Natural killer cell (primary cell): ENCODE results near the gene ATP11A. TPM values are rescaled to one million over a fixed set of nuclear protein-coding genes. Genes with fewer than 3 reads are reported as not detected.

Experiments used
- ATAC-seq, 3 donors: fragments of 150-1000 bp in 2 of 3; fragments of 200-7000 bp in 1 of 3; cut with Tn5 transposase; 1 replicate in 1 of 3; 2 replicates in 2 of 3; pipeline ENCODE4 v1.10.0; 2021; ENCODE audit warnings: mild to moderate bottlenecking in 2 of 3, moderate library complexity in 2 of 3
- DNase-seq, 2 donors: peaks; one replicate each; pipeline versions ENCODE4 v3.0.0 to v3.0.0-alpha.2; 2013 to 2021; ENCODE audit warnings: mixed read lengths in 1 of 2
- H3K27ac ChIP-seq: one replicate; pipeline ENCODE4 v1.5.1; 2013; ENCODE audit warnings: mild to moderate bottlenecking, low read length
- H3K27me3 ChIP-seq: one replicate; pipeline ENCODE4 v1.6.1; 2013; ENCODE audit warnings: low read length; ENCODE audit not compliant: control insufficient read depth, insufficient read depth
- H3K36me3 ChIP-seq: one replicate; pipeline ENCODE4 v1.6.1; 2013; ENCODE audit warnings: low read length; ENCODE audit not compliant: control insufficient read depth, insufficient read depth
- H3K4me1 ChIP-seq: one replicate; pipeline ENCODE4 v1.6.1; 2013; ENCODE audit warnings: low read length; ENCODE audit not compliant: control insufficient read depth, insufficient read depth
- H3K4me3 ChIP-seq: one replicate; pipeline ENCODE4 v1.5.1; 2013; ENCODE audit warnings: low read length
- H3K9me3 ChIP-seq: one replicate; pipeline ENCODE4 v1.6.1; 2013; ENCODE audit warnings: low read length; ENCODE audit not compliant: control insufficient read depth, insufficient read depth
- H3K27ac Mint-ChIP-seq, 2 donors: one replicate each; pipeline ENCODE4 v1.8.0; 2022; ENCODE audit warnings: mild to moderate bottlenecking in 2 of 2, mixed read lengths in 2 of 2, moderate library complexity in 1 of 2
- H3K27me3 Mint-ChIP-seq, 2 donors: one replicate each; pipeline ENCODE4 v1.8.0; 2022; ENCODE audit warnings: low read depth in 2 of 2, mixed read lengths in 2 of 2
- H3K36me3 Mint-ChIP-seq: one replicate; pipeline ENCODE4 v1.8.0; 2022; ENCODE audit warnings: mixed read lengths
- H3K4me1 Mint-ChIP-seq, 2 donors: one replicate each; pipeline ENCODE4 v1.8.0; 2022; ENCODE audit warnings: mixed read lengths in 2 of 2
- H3K4me3 Mint-ChIP-seq: one replicate; pipeline ENCODE4 v1.8.0; 2022; ENCODE audit warnings: mild to moderate bottlenecking, moderate library complexity, mixed read lengths
- H3K9me3 Mint-ChIP-seq, 2 donors: one replicate each; pipeline ENCODE4 v1.8.0; 2022; ENCODE audit warnings: mixed read lengths in 2 of 2
- WGBS: methylation state at CpG from one replicate; pipeline ENCODE4 v1.1.7; 2013; ENCODE audit warnings: missing lambda C conversion rate; ENCODE audit not compliant: insufficient coverage; 5-methylcytosine and 5-hydroxymethylcytosine counted together
- intact Hi-C: fragments of 100-400 bp; cut with micrococcal nuclease; formaldehyde crosslinking; loops from one replicate; pipeline ENCODE4 v1.14.2; 2022
- total RNA-seq, 4 donors: library from RNA; stranded (reverse); fragments of 120-200 nt in 1 of 4; gene quantifications; one replicate each; pipeline versions ENCODE4 v1.2.3 to v1.2.4, GENCODE V29; 2013 to 2022
- TF ChIP-seq, protein P1 (sequence below): fragments of 200-600 bp; IDR thresholded peaks from one replicate; pipeline ENCODE4 v1.8.0; 2022; ENCODE audit warnings: antibody characterized with exemption

The ATP11A gene
- total RNA-seq, 3 donors from 2014 or later (not counting 1 experiment from before 2014, with no cell fraction given) = 47.1 to 68.6 (median 50.7) TPM

GRCh38 chr13:112781881-112782361 is 92.1 kb downstream of the ATP11A start:
- H3K36me3 ChIP-seq = peaks cover 2% of the 10 kb centered on the region
- TF ChIP-seq, protein P1, sequence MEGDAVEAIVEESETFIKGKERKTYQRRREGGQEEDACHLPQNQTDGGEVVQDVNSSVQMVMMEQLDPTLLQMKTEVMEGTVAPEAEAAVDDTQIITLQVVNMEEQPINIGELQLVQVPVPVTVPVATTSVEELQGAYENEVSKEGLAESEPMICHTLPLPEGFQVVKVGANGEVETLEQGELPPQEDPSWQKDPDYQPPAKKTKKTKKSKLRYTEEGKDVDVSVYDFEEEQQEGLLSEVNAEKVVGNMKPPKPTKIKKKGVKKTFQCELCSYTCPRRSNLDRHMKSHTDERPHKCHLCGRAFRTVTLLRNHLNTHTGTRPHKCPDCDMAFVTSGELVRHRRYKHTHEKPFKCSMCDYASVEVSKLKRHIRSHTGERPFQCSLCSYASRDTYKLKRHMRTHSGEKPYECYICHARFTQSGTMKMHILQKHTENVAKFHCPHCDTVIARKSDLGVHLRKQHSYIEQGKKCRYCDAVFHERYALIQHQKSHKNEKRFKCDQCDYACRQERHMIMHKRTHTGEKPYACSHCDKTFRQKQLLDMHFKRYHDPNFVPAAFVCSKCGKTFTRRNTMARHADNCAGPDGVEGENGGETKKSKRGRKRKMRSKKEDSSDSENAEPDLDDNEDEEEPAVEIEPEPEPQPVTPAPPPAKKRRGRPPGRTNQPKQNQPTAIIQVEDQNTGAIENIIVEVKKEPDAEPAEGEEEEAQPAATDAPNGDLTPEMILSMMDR = no peak
- H3K27ac ChIP-seq = no peak overlapping the region
- Mint-ChIP-seq H3K27me3 (no peaks in the 10 kb centered on the region), H3K4me1 (peaks cover 34 to 38% of the 10 kb centered on the region in 2 donors), H3K27ac (peak overlapping the region in 1 of 2 donors; percentile 40), H3K36me3 (no peaks in the 10 kb centered on the region), H3K9me3 (no peaks in the 10 kb centered on the region), H3K4me3 (no peak overlapping the region)
- WGBS = 95% methylated on average over 19 of the region's 19 CpGs
- no peaks in the 10 kb centered on the region for H3K4me1 ChIP-seq
- DNase-seq (no peak), ATAC-seq (no peak)
- H3K27me3 ChIP-seq = no peaks in the 10 kb centered on the region
- no peaks in the 10 kb centered on the region for H3K9me3 ChIP-seq
- intact Hi-C loops = no loop called here
- H3K4me3 ChIP-seq = no peak overlapping the region

DNA sequence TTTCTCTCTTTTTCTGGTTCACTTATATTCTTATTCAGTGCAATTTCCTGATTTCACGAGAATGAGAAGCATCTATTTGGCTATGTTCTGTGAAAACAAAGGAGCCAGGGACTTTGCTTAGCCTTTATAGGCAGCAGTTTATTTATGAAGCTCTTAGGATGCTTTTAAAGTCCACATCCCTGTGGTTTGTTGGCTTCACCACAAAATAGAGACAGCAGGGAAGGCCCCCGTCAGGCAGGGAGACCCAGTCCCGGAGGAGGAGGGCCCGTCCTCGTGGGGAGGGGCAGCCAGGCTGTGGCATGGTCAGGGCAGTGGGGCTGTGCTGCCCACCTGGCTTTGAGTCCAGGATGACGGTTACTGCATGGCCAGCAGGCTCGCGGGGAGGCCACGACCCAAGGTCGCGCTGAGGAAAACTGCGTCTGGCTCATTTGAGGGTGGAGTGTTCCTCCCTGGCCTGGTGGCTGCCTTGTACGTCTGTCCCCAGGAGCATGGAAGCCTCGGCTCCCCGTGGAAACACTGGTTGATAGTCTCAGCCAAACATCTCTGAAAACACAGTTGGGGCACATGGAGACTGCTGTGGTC is 92.7 kb downstream of the ATP11A start:
- intact Hi-C loops = no loop called here
- Mint-ChIP-seq H3K4me1 (peaks cover 34 to 38% of the 10 kb centered on the region in 2 donors), H3K9me3 (no peaks in the 10 kb centered on the region), H3K36me3 (no peaks in the 10 kb centered on the region), H3K4me3 (no peak overlapping the region), H3K27me3 (no peaks in the 10 kb centered on the region), H3K27ac (peak overlapping the region in 1 of 2 donors; percentile 40)
- no peak for ATAC-seq
- Histone ChIP-seq H3K4me1 (no peaks in the 10 kb centered on the region), H3K4me3 (no peak overlapping the region), H3K27ac (no peak overlapping the region), H3K36me3 (peaks cover 2% of the 10 kb centered on the region), H3K9me3 (no peaks in the 10 kb centered on the region), H3K27me3 (no peaks in the 10 kb centered on the region)
- TF ChIP-seq, protein P1 = no peak
- DNase-seq = no peak
- WGBS = 85% methylated on average over 15 of the region's 15 CpGs

GRCh38 chr13:112783135-112783977 is 93.5 kb downstream of the ATP11A start:
- no peak for DNase-seq
- intact Hi-C loops = no loop called here
- H3K36me3 Mint-ChIP-seq = no peaks in the 10 kb centered on the region
- no peak for ATAC-seq
- Histone ChIP-seq H3K4me1 (no peaks in the 10 kb centered on the region), H3K4me3 (no peak overlapping the region), H3K27me3 (no peaks in the 10 kb centered on the region), H3K27ac (no peak overlapping the region), H3K36me3 (peaks cover 2% of the 10 kb centered on the region), H3K9me3 (no peaks in the 10 kb centered on the region)
- H3K4me3 Mint-ChIP-seq = no peak overlapping the region
- no peaks in the 10 kb centered on the region for H3K9me3 Mint-ChIP-seq
- H3K27me3 Mint-ChIP-seq = no peaks in the 10 kb centered on the region
- TF ChIP-seq, protein P1 = no peak
- WGBS = 63% methylated on average over 28 of the region's 28 CpGs
- peaks cover 29 to 30% of the 10 kb centered on the region in 2 donors for H3K4me1 Mint-ChIP-seq
- H3K27ac Mint-ChIP-seq = peak overlapping the region in 1 of 2 donors; percentile 18
